NCI-H2171 treated with DMSO at 0.1 percent for 48 hours (cell line): Measurements from ENCODE around the gene PKP1.

ENCODE experiments used
- DNase-seq: peaks from one replicate; lab custom pipeline; 2025; lab: John Stamatoyannopoulos, UW

PKP1 gene

GRCh38 chr1:201354151-201354900, 71.0 kb downstream of the PKP1 start:
- DNase-seq = no peak

DNA sequence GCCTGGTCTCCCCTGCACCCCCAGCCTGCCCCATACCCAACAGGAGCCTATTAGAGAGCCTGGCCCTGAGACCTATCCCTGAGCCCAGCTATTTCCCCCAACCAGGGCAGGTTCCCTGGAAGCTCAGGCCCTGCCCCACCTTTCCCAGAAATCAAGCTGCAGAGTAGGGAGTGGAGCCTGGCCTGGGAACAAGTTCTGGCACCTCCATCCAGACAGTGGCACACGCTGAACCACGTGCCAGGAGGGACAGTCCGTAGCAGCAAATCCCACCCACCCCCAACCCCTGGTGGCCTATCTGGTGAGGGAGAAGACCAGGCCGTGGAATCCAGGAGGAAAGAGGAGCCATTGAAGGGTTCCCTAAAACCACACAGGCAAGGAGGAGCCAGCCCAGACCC, 71.6 kb downstream of the PKP1 start:
- no peak for DNase-seq

DNA sequence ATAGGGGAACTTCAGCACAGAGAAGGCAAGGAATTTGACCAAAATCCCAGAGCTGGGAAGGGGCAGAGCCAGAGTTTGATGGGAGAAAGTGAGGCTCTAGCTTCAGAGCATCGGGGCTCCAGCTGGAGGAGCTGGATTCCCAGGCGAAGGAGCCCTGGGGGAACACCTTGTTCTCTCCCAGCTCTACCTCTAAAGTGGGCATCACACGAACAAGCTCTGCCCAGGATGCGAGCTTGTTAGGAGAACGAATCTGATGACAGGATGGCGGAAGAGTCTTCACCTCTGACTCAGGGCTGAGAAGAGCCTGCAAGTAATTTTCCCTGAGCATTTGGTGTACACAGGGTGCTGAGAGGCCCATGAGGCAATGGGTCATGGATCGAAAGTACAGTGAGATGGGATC, 72.2 kb downstream of the PKP1 start:
- DNase-seq = no peak

DNA sequence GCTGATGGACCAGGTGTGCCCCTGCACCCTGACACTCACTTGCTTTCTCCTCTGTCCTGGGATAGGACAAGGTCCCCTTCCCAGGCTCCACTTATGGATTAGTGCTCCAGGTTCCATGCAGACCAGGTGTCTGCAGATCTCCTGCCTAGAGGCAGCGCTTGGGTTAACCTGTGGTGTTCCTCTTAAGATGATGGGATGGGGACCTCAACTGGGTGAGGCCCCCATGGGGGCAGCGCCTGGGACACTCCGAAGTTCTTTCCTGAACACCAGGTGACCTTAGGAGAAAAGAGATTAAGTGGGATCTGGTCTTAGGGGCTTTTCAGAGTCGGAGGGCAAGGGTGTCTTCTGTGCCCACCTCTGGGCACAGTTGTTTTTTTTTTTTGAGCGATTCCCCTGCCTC, 72.9 kb downstream of the PKP1 start:
- no peak for DNase-seq

GRCh38 chr1:201356701-201357100, 73.4 kb downstream of the PKP1 start:
- no peak for DNase-seq

- DNase-seq = no peak
These were observed 73.9 kb downstream of the PKP1 start for GRCh38 chr1:201357211-201357610.

DNA sequence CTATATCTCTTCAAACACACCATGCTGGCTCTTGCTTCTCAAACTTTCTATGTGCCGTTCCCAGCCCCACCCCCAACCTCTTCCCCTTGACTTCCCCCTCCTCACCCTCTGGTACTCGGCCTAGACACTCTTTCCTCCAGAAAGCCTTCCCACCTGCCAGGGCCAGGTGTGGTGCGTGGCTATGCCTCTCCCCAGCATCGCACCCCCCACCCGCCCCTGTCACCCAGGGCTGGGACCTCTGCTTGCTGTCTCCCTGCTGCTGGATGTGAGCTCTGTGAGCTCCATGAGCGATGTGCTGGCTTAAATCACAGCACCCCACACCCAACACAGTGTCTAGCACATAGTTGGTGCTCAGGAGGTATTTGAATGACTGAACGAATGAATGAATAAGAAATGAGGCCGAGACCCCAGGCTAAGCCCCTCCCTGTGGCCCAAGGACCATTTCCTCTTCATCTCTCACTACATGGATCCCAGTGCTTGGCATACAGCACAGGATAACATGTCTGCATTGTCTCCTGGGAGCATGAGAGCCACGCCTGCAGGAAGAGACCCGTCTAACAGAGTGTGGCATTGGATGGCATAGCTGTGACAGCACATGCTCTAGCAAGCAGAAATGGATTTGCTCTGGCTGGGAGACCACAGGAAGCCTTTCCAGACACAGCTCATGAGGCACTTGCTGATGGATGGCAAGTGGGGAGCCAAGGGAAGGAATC, 74.5 kb downstream of the PKP1 start:
- no peak for DNase-seq

- no peak for DNase-seq
These were observed 75.3 kb downstream of the PKP1 start for GRCh38 chr1:201358596-201358995.

DNA sequence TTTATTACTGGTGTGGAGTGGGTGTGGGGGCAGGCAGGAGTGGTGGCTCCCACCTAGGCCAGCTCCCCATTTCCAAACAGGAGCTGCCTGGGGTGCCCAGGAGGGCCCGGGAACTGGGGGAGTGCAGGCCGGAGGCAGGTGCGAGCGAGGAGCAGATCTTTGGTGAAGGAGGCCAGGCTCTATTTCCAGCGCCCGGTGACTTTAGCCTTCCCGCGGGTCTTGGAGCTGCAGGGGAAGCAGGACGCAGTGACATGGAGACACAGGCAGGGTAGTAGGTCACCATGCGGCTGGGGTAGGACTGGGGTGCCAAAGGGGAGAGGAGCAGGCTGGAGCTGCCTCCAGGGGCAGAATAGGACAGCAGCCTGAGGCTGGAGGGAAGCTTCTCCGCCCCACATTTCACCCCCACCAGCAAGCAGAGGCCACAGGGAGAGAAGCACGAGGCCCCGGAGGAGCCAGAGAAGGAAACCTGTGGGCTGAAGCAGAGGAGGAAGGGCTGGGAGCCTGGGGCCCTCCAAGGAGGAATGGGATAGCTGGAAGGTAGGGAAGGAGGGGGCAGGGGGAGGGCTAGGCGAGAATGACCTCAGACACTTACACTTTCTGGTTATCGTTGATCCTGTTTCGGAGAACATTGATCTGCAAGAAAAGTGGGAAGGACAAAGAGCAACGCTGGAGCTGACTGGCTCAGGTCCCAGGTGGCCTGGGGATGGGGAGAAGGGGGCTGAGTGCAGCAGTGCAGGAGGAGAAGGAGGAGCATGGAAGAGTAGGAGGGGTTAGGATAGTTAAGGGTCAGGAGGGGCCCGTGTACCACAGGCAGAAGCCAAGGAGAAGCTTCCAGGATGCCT, 75.9 kb downstream of the PKP1 start:
- DNase-seq = no peak

DNA sequence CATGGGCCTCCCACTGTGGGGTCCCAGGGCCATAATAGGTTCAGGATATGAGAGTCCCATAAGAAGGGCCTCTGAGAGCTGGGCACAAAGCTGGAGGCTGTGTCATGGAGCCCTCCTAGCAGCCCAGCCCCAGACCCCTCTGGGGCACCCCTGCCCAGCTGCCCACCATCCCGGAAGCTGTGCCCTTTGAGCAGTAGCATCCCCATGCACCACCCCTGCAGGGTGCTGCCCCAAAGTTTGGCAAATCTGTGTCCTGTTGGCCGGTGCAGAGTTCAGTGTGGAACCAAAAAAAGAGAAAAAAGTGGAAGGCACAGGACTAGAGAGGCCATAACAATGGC, 76.5 kb downstream of the PKP1 start:
- no peak for DNase-seq

DNA sequence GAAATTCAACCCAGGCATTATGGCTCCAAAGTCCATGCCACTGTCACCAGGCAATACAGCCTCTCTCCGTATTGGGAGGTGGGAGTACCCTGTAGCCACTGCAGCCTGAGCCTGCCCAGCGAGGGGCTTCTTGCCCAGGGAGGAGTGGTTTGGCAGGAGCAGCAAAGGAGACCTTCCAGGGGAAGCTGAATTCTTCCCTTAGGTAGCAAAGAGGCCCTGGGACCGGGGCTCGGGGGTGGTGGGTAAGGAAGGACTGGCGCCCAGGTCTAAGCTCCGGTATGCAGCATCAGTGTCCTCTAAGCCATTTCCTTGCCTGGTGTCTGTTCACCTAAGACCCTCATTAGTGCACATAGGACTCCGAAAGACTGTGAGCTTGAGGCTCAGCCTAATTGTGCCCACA, 77.2 kb downstream of the PKP1 start:
- DNase-seq = no peak

DNA sequence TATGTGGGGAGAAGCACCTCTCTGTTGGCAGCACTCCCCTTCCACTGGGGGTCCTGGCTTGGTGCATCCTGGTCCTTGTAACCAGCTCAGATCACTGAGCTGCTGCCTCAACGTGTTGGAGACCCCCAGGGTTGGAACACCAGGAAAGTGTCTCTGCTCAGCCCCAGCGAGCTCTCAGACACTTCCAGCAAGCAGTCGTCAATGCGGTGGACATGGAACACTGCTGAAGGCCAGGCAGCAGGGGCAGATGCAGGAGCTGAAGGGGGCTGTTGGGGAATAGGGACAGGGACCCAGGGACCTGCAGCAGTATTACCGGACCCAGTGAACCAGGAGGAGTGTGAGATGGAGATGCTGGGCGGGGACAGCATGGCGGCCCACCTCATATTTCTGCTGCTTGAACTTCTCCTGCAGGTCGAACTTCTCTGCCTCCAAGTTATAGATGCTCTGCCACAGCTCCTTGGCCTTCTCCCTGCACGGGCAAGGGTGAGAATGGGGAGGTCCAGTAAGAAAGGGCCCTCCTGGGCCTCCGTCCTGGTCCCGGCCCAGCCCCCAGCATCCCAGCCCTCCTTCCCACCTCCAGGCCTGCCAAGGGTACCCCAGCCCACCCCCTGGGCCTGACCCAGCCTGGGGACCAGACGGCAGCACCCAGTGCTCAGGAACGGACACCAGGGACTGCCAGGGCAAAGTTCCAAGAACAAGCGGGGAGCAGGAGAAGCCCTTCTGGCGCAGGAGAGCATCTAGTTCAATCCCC, 77.8 kb downstream of the PKP1 start:
- no peak for DNase-seq

- peak; percentile 36 for DNase-seq
These were observed 78.6 kb downstream of the PKP1 start for GRCh38 chr1:201361652-201362504.

DNA sequence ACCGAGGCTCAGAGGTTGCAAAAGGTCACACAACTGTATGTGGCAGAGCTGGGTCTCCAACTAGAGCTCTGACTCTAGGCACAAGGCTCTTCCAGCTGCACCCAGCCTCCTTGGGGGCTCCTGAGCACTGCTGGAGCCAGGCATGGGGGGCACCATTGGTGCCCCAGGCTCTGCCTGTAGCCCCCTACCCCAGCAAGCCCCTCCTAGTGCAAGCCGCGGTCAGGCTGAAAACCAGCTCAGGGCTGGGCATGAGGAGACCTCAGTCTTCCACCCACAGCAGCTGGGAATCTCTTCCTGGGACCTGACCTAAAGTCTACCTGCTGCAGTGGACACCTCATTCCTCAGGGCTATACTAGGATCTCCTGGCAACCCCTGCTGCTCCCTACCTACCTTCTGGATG, 79.6 kb downstream of the PKP1 start:
- DNase-seq = no peak

GRCh38 chr1:201363467-201363866, 80.2 kb downstream of the PKP1 start:
- DNase-seq = no peak

DNA sequence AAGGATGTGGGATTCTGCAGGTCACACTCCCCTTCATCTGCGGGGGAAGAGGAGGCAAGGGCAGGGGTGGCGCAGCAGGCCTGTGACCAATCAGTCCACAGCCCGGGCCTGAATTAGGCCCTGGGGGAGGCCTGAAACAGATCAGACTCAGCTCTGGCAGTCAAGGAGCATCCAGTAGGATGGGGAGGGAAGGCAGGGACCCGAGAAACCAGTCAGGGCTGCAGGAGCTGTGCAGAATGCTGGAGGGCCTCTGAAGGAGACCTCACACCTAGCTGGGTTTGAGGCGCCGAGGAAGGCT, 81.5 kb downstream of the PKP1 start:
- no peak for DNase-seq

- DNase-seq = no peak
These were observed 81.9 kb downstream of the PKP1 start for GRCh38 chr1:201365251-201365650.

DNA sequence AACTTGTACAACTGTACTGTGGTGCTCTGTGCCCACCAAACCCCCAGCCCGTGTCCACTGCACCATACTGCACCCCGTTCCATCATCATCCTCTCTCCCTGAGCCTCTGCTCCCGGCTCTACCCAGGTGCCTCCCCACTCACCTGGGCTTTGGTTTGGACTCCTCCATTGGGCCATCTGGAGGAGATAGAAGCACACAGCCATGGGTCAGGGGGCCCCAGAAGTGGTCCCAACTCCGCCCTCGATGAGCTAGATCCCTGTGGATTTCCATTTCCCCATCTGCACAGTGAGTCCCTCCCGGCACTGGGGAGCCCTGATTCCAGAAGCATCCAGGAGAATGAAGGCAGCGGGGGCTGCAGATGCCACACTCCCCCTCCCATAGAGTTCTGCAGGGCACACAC, 83.4 kb downstream of the PKP1 start:
- DNase-seq = no peak

DNA sequence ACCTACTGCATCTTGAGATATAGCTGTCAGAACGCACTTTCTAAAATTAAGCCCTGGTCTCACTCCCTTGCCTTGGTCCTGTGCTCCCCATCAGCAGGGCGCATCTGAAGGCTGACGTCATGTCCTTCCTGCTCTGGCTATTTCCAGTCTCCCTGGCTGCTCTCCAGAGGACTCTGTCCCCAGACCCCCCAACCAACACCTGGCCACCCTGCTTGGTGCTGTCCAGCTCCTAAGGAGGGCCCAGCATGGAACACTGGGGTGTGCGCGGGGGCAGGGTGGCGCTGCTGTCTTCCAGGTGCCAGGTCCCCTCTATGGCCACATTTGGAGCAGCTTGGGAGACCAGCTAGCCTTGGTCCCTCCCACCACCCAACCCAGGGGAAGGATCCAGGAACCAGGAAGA, 85.9 kb downstream of the PKP1 start:
- DNase-seq = no peak

DNA sequence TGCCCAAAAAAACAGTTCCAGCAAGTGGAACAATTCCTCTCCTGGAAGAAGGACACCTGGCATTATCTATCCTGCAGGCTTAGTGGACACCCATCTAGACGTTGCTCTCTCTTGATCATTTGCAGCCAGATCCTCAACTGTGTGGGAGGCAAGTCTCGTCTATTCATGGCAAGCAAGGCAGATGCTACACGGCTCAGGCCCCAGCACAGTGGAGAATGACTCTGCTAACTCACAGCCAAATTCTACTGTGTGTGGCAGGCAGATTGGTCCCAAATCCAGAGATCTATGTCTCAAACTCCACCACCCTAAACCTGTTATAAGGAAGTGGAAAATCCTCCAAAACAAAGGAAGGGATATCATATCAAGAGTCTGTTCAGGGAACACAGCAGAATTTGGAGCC, 87.2 kb downstream of the PKP1 start:
- DNase-seq = no peak

- no peak for DNase-seq
These were observed 88.0 kb downstream of the PKP1 start for GRCh38 chr1:201371276-201371675.

- DNase-seq = no peak
These were observed 88.5 kb downstream of the PKP1 start for GRCh38 chr1:201371792-201372191.
